ENCODE results near the gene DAB2IP.
A peak's percentile ranks its signal among the peaks of the same experiment; 100 is the strongest.
"Not testable (repeated sequence)": the region's sequence is repeated elsewhere in the genome, so short reads cannot be mapped to it uniquely, and the experiment has no call there.

The DAB2IP gene

DNA sequence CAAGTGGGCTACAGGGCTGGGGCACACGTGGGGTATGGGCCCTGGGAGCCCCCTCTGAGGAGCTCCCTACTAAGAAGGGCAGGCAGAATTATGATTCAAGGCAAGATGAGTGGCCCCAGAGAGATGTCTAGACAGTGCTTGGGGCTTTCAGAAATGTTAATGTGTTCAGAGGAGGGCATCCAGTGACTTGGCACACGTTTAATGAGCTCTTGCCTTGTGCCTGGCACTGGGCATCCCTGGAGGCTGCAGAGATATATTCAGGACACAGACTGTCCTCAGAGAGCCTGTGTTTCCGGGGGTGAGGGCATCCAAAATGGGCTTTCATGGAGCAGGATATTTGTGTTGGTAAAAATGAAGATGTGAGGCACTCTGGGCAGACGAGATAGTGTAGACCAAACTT, 25.4 kb upstream of the DAB2IP start:
- DNase-seq = no peak

DNA sequence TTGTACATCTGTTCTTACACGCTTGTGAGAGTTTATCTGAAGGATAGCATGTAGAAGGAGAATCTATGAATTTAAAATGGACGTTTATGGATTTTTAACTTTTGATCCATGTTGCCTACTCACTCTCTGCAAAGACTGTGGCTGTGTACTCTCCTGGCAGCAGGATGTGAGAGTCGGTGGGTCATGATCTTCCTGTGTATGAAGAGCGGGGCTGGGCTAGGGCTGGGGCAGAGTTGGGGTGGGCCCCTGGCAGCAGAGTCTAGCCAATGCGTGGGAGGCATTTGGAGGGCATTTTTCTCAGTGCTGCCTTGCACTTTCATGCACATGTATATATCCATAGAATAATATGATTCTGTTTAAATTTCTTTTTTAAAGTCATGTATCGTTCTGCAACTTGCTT, 24.0 kb upstream of the DAB2IP start:
- no peak for DNase-seq

DNA sequence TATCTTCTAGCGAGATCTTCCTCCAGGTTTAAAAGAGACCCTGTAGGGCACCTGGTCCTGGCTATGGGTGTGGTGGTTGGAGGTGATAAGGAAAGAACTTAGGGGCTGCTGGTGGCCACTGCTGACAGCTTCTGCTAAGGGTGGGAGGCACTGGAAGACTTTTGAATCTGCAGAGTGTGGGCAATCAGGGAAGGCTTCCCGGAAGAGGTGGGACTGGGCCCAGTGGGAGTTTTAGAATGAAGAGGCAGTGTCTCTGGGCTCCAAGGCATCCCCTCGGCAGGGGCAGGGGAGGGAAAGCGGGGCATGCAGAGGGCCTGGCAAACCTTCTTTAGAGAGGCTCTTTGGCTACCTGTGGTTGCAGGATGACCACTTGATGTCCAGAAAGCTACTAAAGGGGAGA, 23.0 kb upstream of the DAB2IP start:
- no peak for DNase-seq

- no peak for DNase-seq
Measured at GRCh38 chr9:121631115-121631514, 20.3 kb upstream of the DAB2IP start.

DNA sequence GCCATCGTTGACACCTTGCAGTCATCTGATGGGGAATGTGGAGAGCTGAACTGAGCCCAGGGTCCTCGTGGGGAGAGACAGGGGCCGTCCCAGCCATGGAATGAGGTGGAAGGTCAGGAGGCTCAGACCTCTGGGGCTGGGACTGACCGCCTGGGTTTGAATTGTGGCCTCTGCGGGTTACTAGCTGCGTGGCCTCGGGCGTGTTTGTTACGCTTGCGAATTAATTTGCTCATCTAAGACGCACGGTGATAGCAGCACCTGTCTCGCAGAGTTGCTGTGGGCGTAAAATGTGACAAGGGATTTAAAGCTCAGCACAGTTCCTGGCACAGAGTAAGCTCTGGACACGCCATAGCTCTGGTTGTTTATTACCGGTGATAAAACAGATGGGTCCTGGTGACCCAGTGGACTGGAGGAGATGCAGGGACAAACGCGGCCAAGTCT, 19.4 kb upstream of the DAB2IP start:
- no peak for DNase-seq

DNA sequence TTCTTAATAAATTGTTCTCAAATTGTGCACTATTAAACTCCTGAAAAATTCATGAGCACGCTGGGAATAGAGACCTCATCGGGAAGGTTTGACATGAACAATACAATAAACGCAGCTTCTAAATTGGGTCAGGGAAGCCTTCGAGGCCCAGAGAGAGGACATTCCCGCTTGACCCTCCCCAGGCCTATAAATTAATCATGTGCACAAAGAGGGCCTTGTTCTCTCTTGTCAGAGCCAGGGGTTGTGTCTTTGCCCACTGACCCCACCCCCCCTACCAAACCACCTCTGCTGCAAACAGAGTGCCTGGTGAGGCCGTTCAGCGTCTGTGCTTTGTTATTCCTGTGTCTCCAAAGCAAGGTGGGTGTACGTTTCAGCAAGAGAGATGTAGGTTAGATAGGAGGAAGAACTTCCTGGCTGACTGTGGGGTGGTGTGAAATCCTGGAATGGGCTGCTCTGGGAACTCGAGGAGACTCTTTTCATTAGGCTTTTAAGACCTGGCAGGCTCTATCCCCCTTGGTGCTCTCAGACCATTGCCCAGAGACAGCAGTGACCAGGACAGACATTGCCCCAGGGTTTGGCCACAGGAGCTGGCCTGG, 18.2 kb upstream of the DAB2IP start:
- no peak for DNase-seq

DNA sequence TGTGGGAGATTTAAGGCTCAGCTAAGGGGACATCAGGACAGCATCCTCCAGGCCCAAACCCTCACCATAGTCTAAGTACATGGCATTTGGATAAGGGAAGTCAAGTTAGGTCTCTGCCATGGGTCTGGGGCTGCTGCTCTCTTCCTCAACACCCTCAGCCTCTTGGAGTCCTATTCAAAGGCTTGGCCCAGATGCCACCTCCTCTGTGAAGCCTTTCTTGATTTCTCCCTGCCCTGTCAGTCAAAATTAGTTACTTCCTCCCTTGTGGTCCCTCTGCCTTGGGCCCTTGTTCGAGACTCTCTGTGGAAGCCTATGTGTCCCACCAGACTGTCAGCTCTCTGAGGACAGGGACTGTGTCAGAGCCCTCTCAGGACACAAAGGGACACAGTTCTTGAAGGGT, 17.7 kb upstream of the DAB2IP start:
- no peak for DNase-seq

DNA sequence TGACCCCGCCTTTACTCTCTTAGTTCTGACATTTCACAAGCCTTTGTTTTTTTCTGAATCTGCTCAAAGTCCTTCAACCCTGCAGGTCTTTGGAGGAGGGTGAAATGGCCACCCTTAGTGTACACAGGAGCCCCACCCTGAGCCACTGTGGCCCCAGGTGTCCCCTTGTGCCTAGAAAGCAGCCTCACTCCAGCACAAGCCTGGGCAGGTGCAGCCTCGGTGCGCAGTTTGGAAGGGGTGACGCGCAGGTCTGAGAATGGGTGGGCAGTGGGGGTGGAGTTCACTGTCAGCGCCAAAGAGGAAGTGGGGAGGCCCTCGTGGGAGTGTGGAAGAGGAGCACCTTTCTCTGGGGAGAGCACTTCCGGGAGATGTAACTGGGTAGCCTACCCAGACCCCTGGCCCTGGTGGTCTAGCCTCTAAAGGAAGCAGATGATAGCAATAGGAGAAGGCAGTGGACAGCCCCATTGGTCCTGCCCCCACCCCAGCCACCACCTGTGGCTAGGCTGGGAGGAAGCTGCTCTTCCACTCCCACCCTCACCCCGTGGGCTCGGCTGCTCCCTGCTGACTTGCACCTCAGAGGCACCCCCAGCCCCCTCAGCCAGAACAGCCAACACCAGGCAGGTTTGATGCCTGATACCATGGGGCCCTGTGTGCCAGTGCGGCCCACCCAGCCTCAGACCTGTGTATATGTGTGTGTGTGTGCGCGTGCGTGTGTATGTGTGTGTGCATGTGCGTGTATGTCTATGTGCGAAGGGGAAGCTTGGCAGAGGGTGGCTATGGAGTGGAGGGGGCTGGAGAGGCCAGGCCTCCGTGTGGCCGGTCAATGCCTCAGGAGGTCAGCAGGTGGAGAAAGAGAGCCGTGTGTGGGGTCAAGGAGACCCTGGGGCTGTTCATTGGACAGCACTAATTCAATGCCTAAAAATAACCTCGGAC, 16.8 kb upstream of the DAB2IP start:
- no peak for DNase-seq

DNA sequence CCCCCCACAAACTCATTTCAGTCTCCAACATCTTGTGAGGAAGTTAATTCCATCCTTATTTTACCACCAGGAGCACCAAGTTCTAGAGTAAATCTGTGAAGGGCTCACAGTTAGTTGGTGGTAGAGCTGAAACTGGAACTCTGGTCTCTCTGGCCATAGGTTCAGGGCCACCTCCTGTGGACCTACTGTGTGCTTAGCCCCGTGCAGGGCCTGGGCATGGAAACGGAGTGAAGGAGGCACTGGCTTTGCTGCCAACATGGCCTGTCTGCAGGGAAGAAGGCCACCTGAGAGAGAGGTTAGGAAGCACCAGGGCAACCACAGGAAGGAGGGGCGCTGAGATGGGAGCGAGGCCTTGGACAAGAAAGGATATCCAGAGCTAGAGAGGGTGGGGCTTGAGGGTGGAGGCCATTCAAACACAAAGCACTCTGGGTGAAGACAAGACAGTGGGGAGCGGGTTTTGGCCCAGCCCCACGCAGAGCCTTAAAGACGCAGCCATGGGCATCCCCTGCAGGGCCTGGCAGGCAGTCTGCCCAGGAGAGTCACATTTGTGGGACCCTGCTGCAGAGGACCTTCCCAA, 16.0 kb upstream of the DAB2IP start:
- no peak for DNase-seq

GRCh38 chr9:121636341-121636865, 15.0 kb upstream of the DAB2IP start:
- DNase-seq = no peak

DNA sequence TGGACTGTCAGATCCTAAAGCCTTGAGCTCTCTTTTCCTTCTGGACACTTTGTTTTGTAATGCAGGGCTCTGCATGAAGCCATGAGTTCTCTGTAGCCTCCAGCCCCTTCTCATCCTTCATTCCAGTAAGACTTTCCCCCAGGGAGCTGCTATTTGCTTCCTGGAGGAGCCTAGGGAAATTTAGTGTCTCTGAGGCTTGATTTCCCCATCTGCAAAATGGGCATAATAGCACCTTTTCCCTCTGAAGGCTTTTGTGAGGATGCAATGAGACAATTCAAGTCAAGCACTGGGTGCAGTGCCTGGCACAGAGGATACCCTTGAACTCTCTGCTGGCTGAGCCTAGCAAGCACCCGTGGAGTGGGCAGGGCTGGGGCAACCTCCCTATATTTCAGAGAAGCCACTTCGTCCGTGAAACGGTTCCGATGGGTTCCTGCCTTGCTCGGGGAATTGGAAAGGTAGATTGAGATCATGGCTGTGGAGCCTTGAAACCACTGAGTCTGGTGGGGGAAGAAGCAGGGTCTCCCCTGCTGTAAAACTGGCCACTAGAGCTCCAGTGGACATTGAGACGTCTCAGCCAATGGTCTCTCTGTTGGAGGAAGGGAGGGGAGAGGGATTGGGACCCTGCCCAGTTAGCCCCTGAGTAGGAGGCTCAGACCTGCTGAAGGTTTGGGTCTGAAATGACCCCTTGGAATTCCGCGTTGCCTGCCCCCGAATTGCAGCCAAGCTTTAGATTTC, 14.3 kb upstream of the DAB2IP start:
- no peak for DNase-seq

- DNase-seq = no peak
Measured at GRCh38 chr9:121637713-121638220, 13.7 kb upstream of the DAB2IP start.

DNA sequence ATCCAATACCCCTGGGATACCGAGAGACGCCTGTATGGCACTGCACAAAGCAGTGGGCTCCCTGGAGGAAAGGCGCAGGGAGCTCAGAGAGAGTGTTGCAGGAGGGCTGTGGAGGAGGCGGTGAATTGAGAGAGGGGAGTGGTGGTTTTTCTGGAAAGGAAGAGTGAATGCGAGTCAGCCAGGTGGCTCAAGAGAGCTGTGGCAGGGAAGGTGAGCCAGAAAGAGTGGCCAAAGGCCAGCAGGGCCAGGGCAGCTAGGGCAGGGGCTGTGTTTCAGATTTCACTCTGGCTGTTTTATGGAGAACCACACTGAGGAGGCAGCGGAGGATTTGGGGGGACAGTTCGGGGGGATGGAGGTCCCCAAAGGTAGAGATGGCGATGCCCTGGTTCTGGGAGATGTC, 13.0 kb upstream of the DAB2IP start:
- DNase-seq = no peak

DNA sequence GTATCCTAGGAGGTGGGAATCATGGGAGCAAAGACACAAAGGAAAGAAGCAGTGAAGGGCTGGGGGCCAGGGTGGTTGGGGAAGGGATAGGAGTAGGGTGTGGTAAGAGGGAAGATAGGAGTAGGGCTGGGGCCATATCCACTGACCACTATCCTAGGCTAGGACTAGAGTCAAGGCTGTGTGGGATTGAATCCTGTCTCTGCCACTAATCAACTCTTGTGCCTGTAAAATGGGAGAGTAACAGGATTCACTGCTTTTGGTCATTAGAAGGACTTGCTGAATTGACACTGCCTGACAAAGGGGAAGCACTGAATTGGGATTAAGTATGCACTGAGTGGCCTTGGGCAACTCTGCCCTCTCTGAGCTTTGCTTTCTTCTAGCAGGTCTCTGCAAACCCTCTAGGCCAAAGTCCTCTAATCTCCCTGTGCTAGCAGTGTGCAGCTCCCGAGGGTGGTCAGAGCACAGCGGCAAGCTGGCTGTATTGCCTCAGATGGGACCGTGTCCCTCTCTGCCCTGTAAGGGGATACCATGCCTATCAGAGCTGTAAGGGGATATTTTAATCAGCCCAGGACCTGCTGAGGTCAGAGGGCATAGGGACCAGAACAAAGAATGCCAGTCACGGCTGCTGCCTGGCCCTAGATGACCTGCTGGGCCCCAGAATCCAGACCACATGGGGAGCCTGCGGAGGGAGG, 12.4 kb upstream of the DAB2IP start:
- no peak for DNase-seq

- no peak for DNase-seq
Measured at GRCh38 chr9:121639619-121640018, 11.8 kb upstream of the DAB2IP start.

GRCh38 chr9:121640076-121640475, 11.4 kb upstream of the DAB2IP start:
- DNase-seq = peak; percentile 28

DNA sequence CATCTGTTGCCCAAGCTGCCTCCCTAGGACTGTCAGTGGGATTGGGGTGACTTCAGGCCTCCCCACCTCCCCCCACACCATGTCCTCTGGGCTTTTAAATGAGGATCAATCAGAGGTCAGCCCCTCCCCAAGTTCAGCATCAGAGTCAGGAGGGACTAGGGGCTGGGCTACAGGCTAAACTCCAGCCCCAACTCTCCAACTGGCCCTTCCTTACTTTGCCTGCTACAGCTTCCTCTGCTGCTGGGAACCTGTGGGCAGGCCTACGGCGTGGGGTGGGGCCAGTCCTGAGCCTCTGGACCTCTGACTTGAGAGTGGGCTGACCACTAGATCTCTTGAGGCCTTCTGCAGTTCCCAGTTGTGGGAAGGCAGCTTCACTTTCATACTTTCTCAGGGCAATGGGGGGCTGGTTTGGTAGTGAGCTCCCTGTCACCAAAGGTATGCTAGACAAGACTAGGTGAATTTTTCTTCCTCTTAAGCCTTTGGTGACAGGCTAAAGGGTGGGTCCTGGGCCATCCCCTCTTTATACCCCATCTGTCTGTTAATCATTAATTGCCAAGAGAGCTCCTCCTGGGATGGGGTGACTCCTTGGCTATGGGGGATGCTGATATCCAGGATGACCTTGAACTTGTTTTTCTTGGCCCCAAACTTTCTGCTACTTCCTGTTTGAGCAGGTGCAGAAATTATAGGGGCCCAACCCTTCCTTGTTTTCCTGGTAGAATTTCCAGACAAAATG, 10.8 kb upstream of the DAB2IP start:
- no peak for DNase-seq

DNA sequence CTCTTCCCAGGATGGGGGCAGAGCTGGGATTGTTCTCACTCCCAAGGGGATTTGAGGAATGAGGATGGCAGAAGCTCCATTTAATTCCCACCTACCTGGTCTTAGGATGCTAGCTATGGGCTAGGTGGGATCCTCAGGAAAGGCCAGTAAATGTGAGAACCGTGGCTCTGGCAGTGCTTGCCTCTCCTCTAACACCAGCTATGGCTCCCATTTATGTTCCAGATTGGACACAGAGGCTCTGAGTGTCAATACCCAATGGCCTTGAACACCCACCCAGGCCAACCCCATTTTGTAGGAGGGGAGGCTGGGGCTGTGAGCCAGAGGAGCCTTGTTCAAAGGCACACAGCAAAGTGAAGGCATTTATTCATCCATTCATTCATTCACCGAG, 10.2 kb upstream of the DAB2IP start:
- DNase-seq = no peak

DNA sequence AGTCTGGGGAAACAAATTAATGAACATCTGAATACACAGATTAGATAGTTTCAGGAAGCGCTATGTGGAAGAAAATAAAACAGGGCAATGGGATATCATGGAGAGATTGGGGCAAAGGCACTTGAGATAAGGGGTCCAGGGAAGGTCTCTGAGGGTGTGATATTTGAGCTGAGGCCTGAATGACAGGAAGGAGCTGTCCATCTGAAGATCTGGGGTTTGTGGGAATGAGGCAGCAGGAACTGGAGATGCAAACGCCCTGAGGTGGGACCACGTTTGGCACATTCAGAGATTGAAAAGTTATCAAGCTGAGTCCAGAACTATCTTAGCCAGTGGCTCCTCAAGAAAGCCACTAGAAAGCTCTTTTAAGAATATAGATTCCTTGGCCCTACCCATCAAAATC, 8.7 kb upstream of the DAB2IP start:
- no peak for DNase-seq

GRCh38 chr9:121643473-121643872, 8.0 kb upstream of the DAB2IP start:
- no peak for DNase-seq

DNA sequence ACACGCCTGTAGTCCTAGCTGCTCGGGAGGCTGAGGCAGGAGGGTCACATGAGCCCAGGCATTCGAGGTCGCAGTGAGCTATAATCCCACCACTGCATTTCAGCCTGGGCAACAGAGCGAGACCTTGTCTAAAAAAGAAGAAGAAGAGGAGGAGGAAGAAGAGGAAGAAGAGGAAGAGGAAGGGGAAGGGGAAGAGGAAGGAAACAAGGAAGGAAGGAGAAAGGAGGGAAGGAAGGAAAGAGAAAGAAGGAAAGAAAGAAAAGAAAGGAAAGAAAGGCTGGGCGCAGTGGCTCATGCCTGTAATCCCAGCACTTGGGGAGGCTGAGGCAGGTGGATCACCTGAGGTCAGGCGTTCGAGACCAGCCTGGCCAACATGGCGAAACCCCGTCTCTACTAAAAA, 7.4 kb upstream of the DAB2IP start:
- not testable (repeated sequence) for DNase-seq

DNA sequence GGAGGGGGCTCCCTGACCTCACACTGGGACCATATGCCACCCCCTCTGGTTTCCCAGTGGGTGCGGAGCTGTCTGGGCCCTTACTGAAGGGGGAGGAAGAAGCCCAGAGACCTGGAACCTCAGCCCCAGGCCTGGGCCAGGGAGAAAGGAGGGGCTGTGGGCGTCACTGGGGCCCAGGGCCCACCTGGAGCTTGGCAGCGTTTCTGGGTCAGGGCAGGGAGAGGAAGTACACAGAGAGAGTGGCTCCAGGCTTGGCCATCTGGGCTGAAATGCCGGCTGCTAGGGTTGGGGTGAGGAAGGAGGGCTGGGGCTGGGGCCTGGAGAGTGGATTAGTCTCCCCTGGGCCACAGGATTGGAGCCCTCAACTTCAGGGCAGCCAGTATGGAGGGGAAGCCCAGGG, 6.4 kb upstream of the DAB2IP start:
- DNase-seq = no peak

All from stimulated activated CD4-positive, alpha-beta T cell treated with anti-CD3 and anti-CD28 coated beads, Interleukin-4, amount 100 ng/mL, for 1 hour (primary cell).